ENCODE measurements around the gene RCC1.
A peak's percentile ranks its signal among the peaks of the same experiment; 100 is the strongest.
"Not testable (repeated sequence)": the region's sequence is repeated elsewhere in the genome, so short reads cannot be mapped to it uniquely, and the experiment has no call there.

The RCC1 gene

GRCh38 chr1:28566931-28567330 is 61.1 kb downstream of the RCC1 start:
- WGBS, 2 experiments = 95% methylated on average over 2 of the region's 2 CpGs
- H3K4me1 ChIP-seq (ENCODE audit: control insufficient read depth, insufficient read depth, low read length) = no peaks in the 10 kb centered on the region
- H3K27ac ChIP-seq (ENCODE audit: insufficient read depth, low read depth, low read length, poor library complexity, severe bottlenecking) = no peak overlapping the region
- no peaks in the 10 kb centered on the region for H3K9me3 ChIP-seq (ENCODE audit: control insufficient read depth, low read length)
- H3K4me3 ChIP-seq (ENCODE audit: insufficient read depth, low read depth, low read length) = no peak overlapping the region
- H3K27me3 ChIP-seq (ENCODE audit: control insufficient read depth, insufficient read depth, low read length, poor library complexity, severe bottlenecking) = no peaks in the 10 kb centered on the region
- H3K36me3 ChIP-seq (ENCODE audit: control insufficient read depth, insufficient read depth, low read length) = peaks cover 43% of the 10 kb centered on the region

- H3K4me3 ChIP-seq (ENCODE audit: insufficient read depth, low read depth, low read length) = no peak overlapping the region
- H3K36me3 ChIP-seq (ENCODE audit: control insufficient read depth, insufficient read depth, low read length) = peaks cover 53% of the 10 kb centered on the region
- H3K27me3 ChIP-seq (ENCODE audit: control insufficient read depth, insufficient read depth, low read length, poor library complexity, severe bottlenecking) = no peaks in the 10 kb centered on the region
- H3K9me3 ChIP-seq (ENCODE audit: control insufficient read depth, low read length) = no peaks in the 10 kb centered on the region
- 96 to 97% methylated on average over 4 of the region's 4 CpGs for WGBS, 2 experiments
- H3K4me1 ChIP-seq (ENCODE audit: control insufficient read depth, insufficient read depth, low read length) = no peaks in the 10 kb centered on the region
- H3K27ac ChIP-seq (ENCODE audit: insufficient read depth, low read depth, low read length, poor library complexity, severe bottlenecking) = no peak overlapping the region
These were observed 66.1 kb downstream of the RCC1 start for GRCh38 chr1:28571911-28572310.

- not testable (repeated sequence) for H3K9me3 ChIP-seq (ENCODE audit: control insufficient read depth, low read length); H3K4me1 ChIP-seq (ENCODE audit: control insufficient read depth, insufficient read depth, low read length); H3K4me3 ChIP-seq (ENCODE audit: insufficient read depth, low read depth, low read length); H3K27ac ChIP-seq (ENCODE audit: insufficient read depth, low read depth, low read length, poor library complexity, severe bottlenecking); H3K27me3 ChIP-seq (ENCODE audit: control insufficient read depth, insufficient read depth, low read length, poor library complexity, severe bottlenecking)
- WGBS, 2 experiments = 90% methylated on average over 10 of the region's 12 CpGs
- peaks cover 54% of the 10 kb centered on the region for H3K36me3 ChIP-seq (ENCODE audit: control insufficient read depth, insufficient read depth, low read length)
These were observed 67.0 kb downstream of the RCC1 start for GRCh38 chr1:28572891-28573290.

GRCh38 chr1:28573564-28573963 is 67.7 kb downstream of the RCC1 start:
- H3K4me1 ChIP-seq (ENCODE audit: control insufficient read depth, insufficient read depth, low read length) = no peaks in the 10 kb centered on the region
- H3K9me3 ChIP-seq (ENCODE audit: control insufficient read depth, low read length) = no peaks in the 10 kb centered on the region
- H3K4me3 ChIP-seq (ENCODE audit: insufficient read depth, low read depth, low read length) = no peak overlapping the region
- 96% methylated on average over 11 of the region's 11 CpGs for WGBS, 2 experiments
- no peaks in the 10 kb centered on the region for H3K27me3 ChIP-seq (ENCODE audit: control insufficient read depth, insufficient read depth, low read length, poor library complexity, severe bottlenecking)
- peaks cover 52% of the 10 kb centered on the region for H3K36me3 ChIP-seq (ENCODE audit: control insufficient read depth, insufficient read depth, low read length)
- no peak overlapping the region for H3K27ac ChIP-seq (ENCODE audit: insufficient read depth, low read depth, low read length, poor library complexity, severe bottlenecking)

GRCh38 chr1:28577052-28577678 is 71.3 kb downstream of the RCC1 start:
- 83 to 98% methylated on average over 1 of the region's 1 CpG for WGBS, 2 experiments
- H3K27ac ChIP-seq (ENCODE audit: insufficient read depth, low read depth, low read length, poor library complexity, severe bottlenecking) = no peak overlapping the region
- H3K27me3 ChIP-seq (ENCODE audit: control insufficient read depth, insufficient read depth, low read length, poor library complexity, severe bottlenecking) = peaks cover 4% of the 10 kb centered on the region
- H3K4me1 ChIP-seq (ENCODE audit: control insufficient read depth, insufficient read depth, low read length) = peaks cover 6% of the 10 kb centered on the region
- H3K9me3 ChIP-seq (ENCODE audit: control insufficient read depth, low read length) = no peaks in the 10 kb centered on the region
- H3K36me3 ChIP-seq (ENCODE audit: control insufficient read depth, insufficient read depth, low read length) = peaks cover 50% of the 10 kb centered on the region
- H3K4me3 ChIP-seq (ENCODE audit: insufficient read depth, low read depth, low read length) = no peak overlapping the region

- H3K9me3 ChIP-seq (ENCODE audit: control insufficient read depth, low read length) = no peaks in the 10 kb centered on the region
- 95 to 96% methylated on average over 6 of the region's 6 CpGs for WGBS, 2 experiments
- no peak overlapping the region for H3K27ac ChIP-seq (ENCODE audit: insufficient read depth, low read depth, low read length, poor library complexity, severe bottlenecking)
- no peak overlapping the region for H3K4me3 ChIP-seq (ENCODE audit: insufficient read depth, low read depth, low read length)
- peaks cover 49% of the 10 kb centered on the region for H3K36me3 ChIP-seq (ENCODE audit: control insufficient read depth, insufficient read depth, low read length)
- peaks cover 6% of the 10 kb centered on the region for H3K4me1 ChIP-seq (ENCODE audit: control insufficient read depth, insufficient read depth, low read length)
- H3K27me3 ChIP-seq (ENCODE audit: control insufficient read depth, insufficient read depth, low read length, poor library complexity, severe bottlenecking) = peaks cover 11% of the 10 kb centered on the region
These were observed 72.1 kb downstream of the RCC1 start for GRCh38 chr1:28577738-28578536.

- WGBS, 2 experiments = 92 to 95% methylated on average over 6 of the region's 6 CpGs
- Histone ChIP-seq H3K9me3 (ENCODE audit: control insufficient read depth, low read length) (no peaks in the 10 kb centered on the region), H3K27me3 (ENCODE audit: control insufficient read depth, insufficient read depth, low read length, poor library complexity, severe bottlenecking) (peaks cover 14% of the 10 kb centered on the region), H3K27ac (ENCODE audit: insufficient read depth, low read depth, low read length, poor library complexity, severe bottlenecking) (peak overlapping the region; percentile 9), H3K4me3 (ENCODE audit: insufficient read depth, low read depth, low read length) (no peak overlapping the region), H3K4me1 (ENCODE audit: control insufficient read depth, insufficient read depth, low read length) (peaks cover 6% of the 10 kb centered on the region), H3K36me3 (ENCODE audit: control insufficient read depth, insufficient read depth, low read length) (peaks cover 41% of the 10 kb centered on the region)
These were observed 72.9 kb downstream of the RCC1 start for GRCh38 chr1:28578696-28579218.

GRCh38 chr1:28579401-28579800 is 73.6 kb downstream of the RCC1 start:
- H3K4me3 ChIP-seq (ENCODE audit: insufficient read depth, low read depth, low read length) = no peak overlapping the region
- WGBS, 2 experiments = 94 to 95% methylated on average over 1 of the region's 1 CpG
- H3K36me3 ChIP-seq (ENCODE audit: control insufficient read depth, insufficient read depth, low read length) = peaks cover 37% of the 10 kb centered on the region

GRCh38 chr1:28580722-28581530 is 75.1 kb downstream of the RCC1 start:
- Histone ChIP-seq H3K36me3 (ENCODE audit: control insufficient read depth, insufficient read depth, low read length) (peaks cover 29% of the 10 kb centered on the region), H3K4me3 (ENCODE audit: insufficient read depth, low read depth, low read length) (peak overlapping the region; percentile 72), H3K27me3 (ENCODE audit: control insufficient read depth, insufficient read depth, low read length, poor library complexity, severe bottlenecking) (peaks cover 14% of the 10 kb centered on the region), H3K4me1 (ENCODE audit: control insufficient read depth, insufficient read depth, low read length) (peaks cover 6% of the 10 kb centered on the region), H3K9me3 (ENCODE audit: control insufficient read depth, low read length) (no peaks in the 10 kb centered on the region), H3K27ac (ENCODE audit: insufficient read depth, low read depth, low read length, poor library complexity, severe bottlenecking) (no peak overlapping the region)
- 4% methylated on average over 26 of the region's 26 CpGs for whole genome bisulfite sequencing, 2 experiments

More at GRCh38 chr1:28579401-28579800, 73.6 kb downstream of the RCC1 start:
- Histone ChIP-seq H3K27ac (ENCODE audit: insufficient read depth, low read depth, low read length, poor library complexity, severe bottlenecking) (peak overlapping the region; percentile 9), H3K27me3 (ENCODE audit: control insufficient read depth, insufficient read depth, low read length, poor library complexity, severe bottlenecking) (peaks cover 14% of the 10 kb centered on the region), H3K4me1 (ENCODE audit: control insufficient read depth, insufficient read depth, low read length) (peaks cover 6% of the 10 kb centered on the region), H3K9me3 (ENCODE audit: control insufficient read depth, low read length) (no peaks in the 10 kb centered on the region)

Measured in ectodermal cell (in vitro differentiated cells).